ENCODE measurements around the gene YIPF1.

DNA sequence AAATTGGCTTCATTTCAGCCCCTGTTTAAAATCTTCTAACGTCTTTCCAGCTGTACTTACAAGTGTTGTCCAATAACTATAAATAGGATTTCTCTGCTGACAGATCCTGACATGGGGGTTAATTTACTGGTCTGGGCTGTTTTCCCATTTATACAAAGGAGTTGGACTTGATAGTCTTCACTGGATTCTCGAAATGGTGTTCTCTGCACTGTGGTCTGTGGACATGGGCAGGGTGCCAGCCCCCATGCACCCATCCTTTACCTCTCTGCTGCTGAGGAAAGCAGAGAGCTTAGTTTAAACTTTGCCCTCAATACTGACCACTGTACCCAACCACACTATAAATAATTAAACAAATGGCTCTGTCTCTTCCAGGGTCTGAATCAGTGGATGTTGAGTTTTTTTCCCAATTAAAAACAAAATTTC lies 9.6 kb upstream of the YIPF1 start:
- TF ChIP-seq, protein P1, sequence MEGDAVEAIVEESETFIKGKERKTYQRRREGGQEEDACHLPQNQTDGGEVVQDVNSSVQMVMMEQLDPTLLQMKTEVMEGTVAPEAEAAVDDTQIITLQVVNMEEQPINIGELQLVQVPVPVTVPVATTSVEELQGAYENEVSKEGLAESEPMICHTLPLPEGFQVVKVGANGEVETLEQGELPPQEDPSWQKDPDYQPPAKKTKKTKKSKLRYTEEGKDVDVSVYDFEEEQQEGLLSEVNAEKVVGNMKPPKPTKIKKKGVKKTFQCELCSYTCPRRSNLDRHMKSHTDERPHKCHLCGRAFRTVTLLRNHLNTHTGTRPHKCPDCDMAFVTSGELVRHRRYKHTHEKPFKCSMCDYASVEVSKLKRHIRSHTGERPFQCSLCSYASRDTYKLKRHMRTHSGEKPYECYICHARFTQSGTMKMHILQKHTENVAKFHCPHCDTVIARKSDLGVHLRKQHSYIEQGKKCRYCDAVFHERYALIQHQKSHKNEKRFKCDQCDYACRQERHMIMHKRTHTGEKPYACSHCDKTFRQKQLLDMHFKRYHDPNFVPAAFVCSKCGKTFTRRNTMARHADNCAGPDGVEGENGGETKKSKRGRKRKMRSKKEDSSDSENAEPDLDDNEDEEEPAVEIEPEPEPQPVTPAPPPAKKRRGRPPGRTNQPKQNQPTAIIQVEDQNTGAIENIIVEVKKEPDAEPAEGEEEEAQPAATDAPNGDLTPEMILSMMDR (IDR thresholded peaks at IDR 0.05) = no peak
- no peak for TF ChIP-seq POLR2A (IDR thresholded peaks at IDR 0.05)

Measured in heart left ventricle (tissue), 13 donors.